Activated B cell treated with CpG ODN at 0.5 μM for 24 hours (primary cell): ENCODE measurements around the gene MROH2A. TPM values are rescaled to one million over a fixed set of nuclear protein-coding genes. Genes with fewer than 3 reads are reported as not detected.

Experiments used
- ATAC-seq: fragments of 200-7000 bp; cut with Tn5 transposase; one replicate; pipeline ENCODE4 v1.10.0; 2021; ENCODE audit warnings: low read depth, mild to moderate bottlenecking, moderate library complexity
- CTCF ChIA-PET: fragments of 350-600 bp; sonication (Branson Sonifier 250); formaldehyde crosslinking; loops from one replicate; lab custom pipeline; 2021; ENCODE audit warnings: antibody characterized with exemption; lab: Charles Lee
- POLR2A ChIA-PET: fragments of 350-600 bp; sonication (Branson Sonifier 250); formaldehyde crosslinking; loops from one replicate; lab custom pipeline; 2021; ENCODE audit warnings: antibody characterized with exemption; lab: Charles Lee
- DNase-seq: peaks from one replicate; pipeline ENCODE4 v3.0.0; 2022
- H3K27ac Mint-ChIP-seq: one replicate; pipeline ENCODE4 v1.8.0; 2020; ENCODE audit warnings: mixed read lengths
- H3K27me3 Mint-ChIP-seq: one replicate; pipeline ENCODE4 v1.8.0; 2021; ENCODE audit warnings: mixed read lengths
- H3K36me3 Mint-ChIP-seq: one replicate; pipeline ENCODE4 v1.8.0; 2021; ENCODE audit warnings: low read depth, mixed read lengths
- H3K4me1 Mint-ChIP-seq: one replicate; pipeline ENCODE4 v1.8.0; 2021; ENCODE audit warnings: mixed read lengths
- H3K4me3 Mint-ChIP-seq: one replicate; pipeline ENCODE4 v1.8.0; 2020; ENCODE audit warnings: mild to moderate bottlenecking, mixed read lengths
- H3K9me3 Mint-ChIP-seq: one replicate; pipeline ENCODE4 v1.8.0; 2020; ENCODE audit warnings: mixed read lengths
- intact Hi-C: fragments of 100-400 bp; cut with micrococcal nuclease; formaldehyde crosslinking; loops from one replicate; pipeline ENCODE4 v1.15.1; 2024
- total RNA-seq: library from RNA; stranded (reverse); gene quantifications from 2 replicates; pipeline ENCODE4 v1.2.3, GENCODE V29; 2022
- TF ChIP-seq, protein P1 (sequence below): fragments of 200-600 bp; IDR thresholded peaks from one replicate; pipeline ENCODE4 v1.8.0; 2022; ENCODE audit warnings: antibody characterized with exemption, mild to moderate bottlenecking

Gene MROH2A
- total RNA-seq, 1 donor from 2014 or later, result not detected

DNA sequence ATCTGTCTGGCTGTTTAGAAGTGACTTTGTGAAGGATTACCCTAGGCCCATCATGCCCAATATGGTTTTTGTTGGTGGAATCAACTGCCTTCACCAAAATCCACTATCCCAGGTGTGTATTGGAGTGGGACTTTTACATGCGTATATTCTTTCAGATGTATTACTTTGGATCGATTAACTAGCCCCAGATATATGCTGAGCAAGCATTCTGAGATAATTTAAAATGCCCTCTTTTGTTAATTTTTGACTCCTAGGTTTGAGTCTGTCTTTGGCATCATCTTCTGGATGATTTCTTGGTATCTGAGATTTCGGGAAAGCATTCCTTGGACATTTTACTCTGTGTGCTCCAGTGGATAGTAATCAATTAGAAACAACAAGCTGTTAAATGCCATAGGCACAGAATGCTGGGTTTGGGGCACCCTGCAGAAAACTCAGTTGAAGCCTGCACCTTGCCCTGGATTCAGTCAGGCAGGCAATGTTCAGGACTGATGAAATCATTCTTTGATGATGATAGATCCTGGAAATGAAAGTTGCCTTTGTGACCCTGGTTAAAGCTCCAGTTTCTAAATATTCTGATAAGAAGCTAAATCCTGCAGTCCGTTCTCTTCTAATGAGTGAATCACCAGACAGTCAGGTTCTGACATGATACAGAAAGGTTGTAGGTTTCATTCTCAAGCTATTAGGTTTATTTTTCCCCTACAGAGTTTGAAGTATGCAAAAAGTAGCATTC lies 16.9 kb upstream of the MROH2A start:
- no peak overlapping the region for H3K4me3 Mint-ChIP-seq
- no peak for ATAC-seq
- peaks cover 18% of the 10 kb centered on the region for H3K27me3 Mint-ChIP-seq
- no peaks in the 10 kb centered on the region for H3K9me3 Mint-ChIP-seq
- POLR2A ChIA-PET, result no interaction called here
- H3K27ac Mint-ChIP-seq, result no peak overlapping the region
- CTCF ChIA-PET, result no interaction called here
- DNase-seq, result no peak
- H3K36me3 Mint-ChIP-seq, result no peaks in the 10 kb centered on the region
- TF ChIP-seq, protein P1, sequence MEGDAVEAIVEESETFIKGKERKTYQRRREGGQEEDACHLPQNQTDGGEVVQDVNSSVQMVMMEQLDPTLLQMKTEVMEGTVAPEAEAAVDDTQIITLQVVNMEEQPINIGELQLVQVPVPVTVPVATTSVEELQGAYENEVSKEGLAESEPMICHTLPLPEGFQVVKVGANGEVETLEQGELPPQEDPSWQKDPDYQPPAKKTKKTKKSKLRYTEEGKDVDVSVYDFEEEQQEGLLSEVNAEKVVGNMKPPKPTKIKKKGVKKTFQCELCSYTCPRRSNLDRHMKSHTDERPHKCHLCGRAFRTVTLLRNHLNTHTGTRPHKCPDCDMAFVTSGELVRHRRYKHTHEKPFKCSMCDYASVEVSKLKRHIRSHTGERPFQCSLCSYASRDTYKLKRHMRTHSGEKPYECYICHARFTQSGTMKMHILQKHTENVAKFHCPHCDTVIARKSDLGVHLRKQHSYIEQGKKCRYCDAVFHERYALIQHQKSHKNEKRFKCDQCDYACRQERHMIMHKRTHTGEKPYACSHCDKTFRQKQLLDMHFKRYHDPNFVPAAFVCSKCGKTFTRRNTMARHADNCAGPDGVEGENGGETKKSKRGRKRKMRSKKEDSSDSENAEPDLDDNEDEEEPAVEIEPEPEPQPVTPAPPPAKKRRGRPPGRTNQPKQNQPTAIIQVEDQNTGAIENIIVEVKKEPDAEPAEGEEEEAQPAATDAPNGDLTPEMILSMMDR, result no peak
- intact Hi-C loops, result no loop called here
- H3K4me1 Mint-ChIP-seq, result no peaks in the 10 kb centered on the region

GRCh38 chr2:233764264-233764663 lies 13.9 kb upstream of the MROH2A start:
- Mint-ChIP-seq H3K9me3 (no peaks in the 10 kb centered on the region), H3K36me3 (no peaks in the 10 kb centered on the region), H3K27me3 (peaks cover 18% of the 10 kb centered on the region), H3K4me1 (no peaks in the 10 kb centered on the region), H3K4me3 (no peak overlapping the region), H3K27ac (no peak overlapping the region)
- ATAC-seq, result no peak
- CTCF ChIA-PET, result no interaction called here
- intact Hi-C loops, result no loop called here
- TF ChIP-seq, protein P1, result no peak
- POLR2A ChIA-PET, result no interaction called here
- no peak for DNase-seq

- ChIA-PET CTCF (no interaction called here), POLR2A (no interaction called here)
- Mint-ChIP-seq H3K27me3 (peaks cover 21% of the 10 kb centered on the region), H3K9me3 (no peaks in the 10 kb centered on the region), H3K4me1 (no peaks in the 10 kb centered on the region), H3K36me3 (no peaks in the 10 kb centered on the region), H3K27ac (no peak overlapping the region), H3K4me3 (no peak overlapping the region)
- intact Hi-C loops, result no loop called here
- TF ChIP-seq, protein P1, result no peak
- ATAC-seq, result no peak
- no peak for DNase-seq
Observed at GRCh38 chr2:233764761-233765160, 13.4 kb upstream of the MROH2A start.

GRCh38 chr2:233766416-233766815 lies 11.7 kb upstream of the MROH2A start:
- intact Hi-C loops, result no loop called here
- TF ChIP-seq, protein P1, result no peak

DNA sequence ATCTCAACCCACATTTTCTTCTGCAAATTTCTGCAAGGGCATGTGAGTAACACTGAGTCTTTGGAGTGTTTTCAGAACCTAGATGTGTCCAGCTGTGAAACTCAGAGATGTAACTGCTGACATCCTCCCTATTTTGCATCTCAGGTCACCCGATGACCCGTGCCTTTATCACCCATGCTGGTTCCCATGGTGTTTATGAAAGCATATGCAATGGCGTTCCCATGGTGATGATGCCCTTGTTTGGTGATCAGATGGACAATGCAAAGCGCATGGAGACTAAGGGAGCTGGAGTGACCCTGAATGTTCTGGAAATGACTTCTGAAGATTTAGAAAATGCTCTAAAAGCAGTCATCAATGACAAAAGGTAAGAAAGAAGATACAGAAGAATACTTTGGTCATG lies 10.1 kb upstream of the MROH2A start:
- DNase-seq, result no peak
- no peaks in the 10 kb centered on the region for H3K36me3 Mint-ChIP-seq
- ATAC-seq, result no peak
- H3K27ac Mint-ChIP-seq, result no peak overlapping the region
- peaks cover 21% of the 10 kb centered on the region for H3K27me3 Mint-ChIP-seq
- no peaks in the 10 kb centered on the region for H3K4me1 Mint-ChIP-seq
- no peak overlapping the region for H3K4me3 Mint-ChIP-seq
- ChIA-PET POLR2A (no interaction called here), CTCF (no interaction called here)
- no peaks in the 10 kb centered on the region for H3K9me3 Mint-ChIP-seq
- intact Hi-C loops, result no loop called here
- TF ChIP-seq, protein P1, result no peak

More at GRCh38 chr2:233766416-233766815, 11.7 kb upstream of the MROH2A start:
- ChIA-PET POLR2A (no interaction called here), CTCF (no interaction called here)
- Mint-ChIP-seq H3K4me1 (no peaks in the 10 kb centered on the region), H3K4me3 (no peak overlapping the region), H3K36me3 (no peaks in the 10 kb centered on the region), H3K27ac (no peak overlapping the region), H3K27me3 (peaks cover 21% of the 10 kb centered on the region), H3K9me3 (no peaks in the 10 kb centered on the region)
- DNase-seq (no peak), ATAC-seq (no peak)
